Prostate gland (tissue), 2 donors: ENCODE results near the gene GEMIN7.

ENCODE experiments used
- CTCF ChIP-seq, 4 experiments: fragments of 200-600 bp in 2 of 4; fragments of 450-650 bp in 2 of 4; sonication (generic) in 2 of 4; IDR thresholded peaks; 1 replicate in 3 of 4; 2 replicates in 1 of 4; pipeline ENCODE4 v1.5.1; 2016 to 2019; ENCODE audit warnings: antibody characterized with exemption in 4 of 4, mild to moderate bottlenecking in 2 of 4, moderate library complexity in 2 of 4
- POLR2A ChIP-seq: fragments of 450-650 bp; IDR thresholded peaks from one replicate; pipeline ENCODE4 v1.6.1; 2016; ENCODE audit warnings: antibody characterized with exemption, mild to moderate bottlenecking

- TF ChIP-seq CTCF (IDR thresholded peaks at IDR 0.05) (no peak), POLR2A (no peak)
These were observed 35.1 kb downstream of the GEMIN7 start for GRCh38 chr19:45114116-45114515.
